CD14-positive monocyte (primary cell): Measurements from ENCODE around the gene CHST6. TPM values are rescaled to one million over a fixed set of nuclear protein-coding genes. Genes with fewer than 3 reads are reported as not detected.

Experiments used
- DNase-seq, 3 donors: peaks; one replicate each; pipeline ENCODE4 v3.0.0-alpha.2; 2011 to 2022
- H2AFZ ChIP-seq: 2 replicates; pipeline ENCODE4 v1.6.0; 2012; ENCODE audit warnings: mild to moderate bottlenecking, low read depth, low read length, inconsistent platforms; ENCODE audit not compliant: insufficient read depth, poor library complexity, severe bottlenecking
- H3K27ac ChIP-seq, 2 donors: 1 replicate in 1 of 2; 2 replicates in 1 of 2; pipeline ENCODE4 v1.5.1; 2012 to 2013; ENCODE audit warnings: low read length in 2 of 2, control low read depth in 1 of 2, inconsistent platforms in 1 of 2, low read depth in 1 of 2, mild to moderate bottlenecking in 1 of 2
- H3K27me3 ChIP-seq, 2 donors: one replicate each; pipeline versions ENCODE4 v1.6.0 to v1.6.1; 2011 to 2013; ENCODE audit warnings: low read length in 2 of 2; ENCODE audit not compliant: control insufficient read depth in 2 of 2, insufficient read depth in 2 of 2
- H3K36me3 ChIP-seq, 2 donors: replicated peaks in 1 of 2; 1 replicate in 1 of 2; 2 replicates in 1 of 2; pipeline versions ENCODE4 v1.5.1 to v1.6.1; 2012 to 2013; ENCODE audit warnings: low read length in 2 of 2, control low read depth in 1 of 2, inconsistent platforms in 1 of 2, mild to moderate bottlenecking in 1 of 2; ENCODE audit not compliant: insufficient read depth in 2 of 2, control insufficient read depth in 1 of 2
- H3K4me1 ChIP-seq, 2 donors: 1 replicate in 1 of 2; 2 replicates in 1 of 2; pipeline versions ENCODE4 v1.5.1 to v1.6.1; 2012 to 2013; ENCODE audit warnings: low read length in 2 of 2, control low read depth in 1 of 2, inconsistent platforms in 1 of 2, mild to moderate bottlenecking in 1 of 2, moderate library complexity in 1 of 2; ENCODE audit not compliant: insufficient read depth in 2 of 2, control insufficient read depth in 1 of 2
- H3K4me2 ChIP-seq: replicated peaks from 2 replicates; pipeline ENCODE3; 2012; ENCODE audit warnings: low read length, moderate library complexity, mild to moderate bottlenecking; ENCODE audit not compliant: poor library complexity, severe bottlenecking; ENCODE audit errors: extremely low read depth
- H3K4me3 ChIP-seq, 3 experiments: fragments of 200-600 bp in 1 of 3; sonication (generic) in 1 of 3; replicated peaks in 1 of 3; 1 replicate in 2 of 3; 2 replicates in 1 of 3; pipeline ENCODE4 v1.5.1; 2011 to 2013; ENCODE audit warnings: low read length in 3 of 3, mild to moderate bottlenecking in 3 of 3, control low read depth in 2 of 3, low read depth in 2 of 3, inconsistent platforms in 1 of 3, moderate library complexity in 1 of 3
- H3K79me2 ChIP-seq: 2 replicates; pipeline ENCODE4 v1.6.0; 2012; ENCODE audit warnings: mild to moderate bottlenecking, control low read depth, inconsistent platforms, low read length, moderate library complexity; ENCODE audit not compliant: insufficient read depth
- H3K9ac ChIP-seq: 2 replicates; pipeline ENCODE4 v1.6.0; 2017; ENCODE audit warnings: low read length, mild to moderate bottlenecking; ENCODE audit not compliant: insufficient read depth, poor library complexity, severe bottlenecking
- H3K9me3 ChIP-seq, 2 donors: replicated peaks in 1 of 2; 1 replicate in 1 of 2; 2 replicates in 1 of 2; pipeline versions ENCODE4 v1.5.1 to v1.6.1; 2012 to 2013; ENCODE audit warnings: low read length in 2 of 2, control low read depth in 1 of 2; ENCODE audit not compliant: control insufficient read depth in 1 of 2, insufficient read depth in 1 of 2
- H4K20me1 ChIP-seq: 2 replicates; pipeline ENCODE4 v1.6.0; 2012; ENCODE audit warnings: mild to moderate bottlenecking, low read length, control low read depth, moderate library complexity; ENCODE audit not compliant: insufficient read depth
- H3K27ac Mint-ChIP-seq, 7 donors: one replicate each; pipeline ENCODE4 v1.8.0; 2020; ENCODE audit warnings: mild to moderate bottlenecking in 7 of 7, mixed read lengths in 7 of 7, moderate library complexity in 6 of 7, inconsistent platforms in 2 of 7
- H3K27me3 Mint-ChIP-seq, 3 donors: one replicate each; pipeline ENCODE4 v1.8.0; 2021 to 2022; ENCODE audit warnings: low read depth in 3 of 3, mild to moderate bottlenecking in 3 of 3, mixed read lengths in 3 of 3, moderate library complexity in 3 of 3, inconsistent platforms in 1 of 3
- H3K36me3 Mint-ChIP-seq, 2 donors: one replicate each; pipeline ENCODE4 v1.8.0; 2020; ENCODE audit warnings: mixed read lengths in 2 of 2, inconsistent platforms in 1 of 2, mild to moderate bottlenecking in 1 of 2
- H3K4me1 Mint-ChIP-seq: one replicate; pipeline ENCODE4 v1.8.0; 2020; ENCODE audit warnings: mild to moderate bottlenecking, mixed read lengths
- H3K4me3 Mint-ChIP-seq, 2 donors: one replicate each; pipeline ENCODE4 v1.8.0; 2020; ENCODE audit warnings: mild to moderate bottlenecking in 2 of 2, mixed read lengths in 2 of 2, moderate library complexity in 1 of 2
- H3K9me3 Mint-ChIP-seq, 7 donors: one replicate each; pipeline ENCODE4 v1.8.0; 2020 to 2022; ENCODE audit warnings: mixed read lengths in 7 of 7, mild to moderate bottlenecking in 6 of 7, moderate library complexity in 6 of 7, inconsistent platforms in 2 of 7
- CTCF ChIP-seq: fragments of 200-600 bp; IDR thresholded peaks from one replicate; pipeline ENCODE4 v1.8.0; 2022; ENCODE audit warnings: antibody characterized with exemption, mild to moderate bottlenecking
- WGBS: methylation state at CpG from one replicate; pipeline ENCODE4 v1.1.5; 2013; ENCODE audit warnings: missing lambda C conversion rate; ENCODE audit not compliant: insufficient coverage; 5-methylcytosine and 5-hydroxymethylcytosine counted together
- intact Hi-C, 2 donors: fragments of 100-400 bp; cut with micrococcal nuclease; formaldehyde crosslinking; loops; one replicate each; pipeline versions ENCODE4 v1.15.0 to v1.15.1; 2023
- polyA plus RNA-seq, 3 donors: library from polyadenylated mRNA; depleted of rRNA in 1 of 3; unstranded in 2 of 3; stranded (reverse) in 1 of 3; fragments of 300-500 nt in 2 of 3; fragments of >200 nt in 1 of 3; fragmentation: Illumina TruSeq in 2 of 3; gene quantifications; 1 replicate in 2 of 3; 2 replicates in 1 of 3; pipeline ENCODE4 v1.2.3, GENCODE V29; 2012 to 2021

CHST6 gene
- polyA plus RNA-seq, 3 donors = 0.03 TPM; not detected in 2

- 100% methylated on average over 1 of the region's 4 CpGs for WGBS
- H3K4me1 ChIP-seq = peaks cover 4 to 12% of the 10 kb centered on the region in 2 donors
Observed at GRCh38 chr16:75458029-75458428, 37.2 kb downstream of the CHST6 start.

GRCh38 chr16:75457485-75458021, 37.7 kb downstream of the CHST6 start:
- H4K20me1 ChIP-seq = peaks cover 99% of the 10 kb centered on the region

More at GRCh38 chr16:75458029-75458428, 37.2 kb downstream of the CHST6 start:
- H3K4me3 ChIP-seq = no peak overlapping the region
- Mint-ChIP-seq H3K36me3 (peaks cover 12 to 22% of the 10 kb centered on the region in 2 donors), H3K27ac (no peak overlapping the region), H3K4me1 (peaks cover 14% of the 10 kb centered on the region), H3K27me3 (no peaks in the 10 kb centered on the region), H3K9me3 (no peaks in the 10 kb centered on the region), H3K4me3 (no peak overlapping the region)
- no peak overlapping the region for H3K27ac ChIP-seq
- H2AFZ ChIP-seq = no peak overlapping the region
- peaks cover 100% of the 10 kb centered on the region for H3K79me2 ChIP-seq
- TF ChIP-seq CTCF = no peak
- H3K9me3 ChIP-seq = no peaks in the 10 kb centered on the region
- peaks cover 2 to 11% of the 10 kb centered on the region in 2 donors for H3K36me3 ChIP-seq
- intact Hi-C loops = no loop called here
- peaks cover 99% of the 10 kb centered on the region for H4K20me1 ChIP-seq
- H3K27me3 ChIP-seq = no peaks in the 10 kb centered on the region
- no peak overlapping the region for H3K4me2 ChIP-seq
- no peak for DNase-seq
- H3K9ac ChIP-seq = no peak overlapping the region

More at GRCh38 chr16:75457485-75458021, 37.7 kb downstream of the CHST6 start:
- no peaks in the 10 kb centered on the region for H3K27me3 Mint-ChIP-seq
- peaks cover 2 to 11% of the 10 kb centered on the region in 2 donors for H3K36me3 ChIP-seq
- H3K4me1 ChIP-seq = peaks cover 0 to 7% of the 10 kb centered on the region in 2 donors
- no peaks in the 10 kb centered on the region for H3K27me3 ChIP-seq
- H3K4me1 Mint-ChIP-seq = peaks cover 11% of the 10 kb centered on the region
- peaks cover 12 to 25% of the 10 kb centered on the region in 2 donors for H3K36me3 Mint-ChIP-seq
- no peaks in the 10 kb centered on the region for H3K9me3 ChIP-seq
- H3K4me3 Mint-ChIP-seq = no peak overlapping the region
- no peak for TF ChIP-seq CTCF
- WGBS = 80% methylated on average over 1 of the region's 5 CpGs
- no peak overlapping the region for H3K27ac ChIP-seq
- no peak overlapping the region for H3K4me2 ChIP-seq
- DNase-seq = no peak
- H2AFZ ChIP-seq = no peak overlapping the region
- no peaks in the 10 kb centered on the region for H3K9me3 Mint-ChIP-seq
- H3K79me2 ChIP-seq = peaks cover 100% of the 10 kb centered on the region
- no peak overlapping the region for H3K9ac ChIP-seq
- no peak overlapping the region for H3K27ac Mint-ChIP-seq
- no peak overlapping the region for H3K4me3 ChIP-seq
- intact Hi-C loops = no loop called here
